ENCODE data around the gene THAP3.

DNA sequence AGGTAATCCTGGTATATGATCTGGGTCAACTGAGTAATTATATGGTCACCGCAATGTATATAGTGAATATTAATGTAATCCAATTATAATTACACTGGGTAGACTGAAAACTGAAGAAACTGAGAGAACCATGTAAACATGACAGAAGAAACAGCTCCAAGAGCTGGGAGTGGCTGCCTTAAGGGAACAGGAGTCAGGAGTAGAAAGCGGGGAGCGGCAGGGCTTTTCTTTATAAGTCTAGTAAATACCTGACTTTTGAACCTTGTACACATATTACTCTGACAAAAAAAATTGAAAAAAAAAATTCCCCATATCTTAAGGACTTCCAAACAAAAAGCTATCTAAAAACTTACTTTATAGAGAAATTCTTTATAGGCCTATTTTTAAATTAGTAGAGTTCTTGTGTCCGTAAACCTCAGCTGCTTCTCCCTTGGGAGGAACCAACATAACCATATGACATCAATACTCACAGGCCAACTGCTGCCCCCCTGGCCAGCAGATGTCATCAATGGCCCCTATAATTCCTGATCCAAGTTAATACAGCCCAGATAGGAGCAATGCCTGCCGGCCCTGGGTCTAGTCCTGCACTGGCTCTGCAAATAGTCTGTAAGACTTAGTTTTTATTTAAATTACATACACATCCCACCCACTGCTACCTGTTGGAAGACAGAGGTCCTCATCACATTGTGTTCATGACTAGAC is 33.8 kb downstream of the THAP3 start:
- TF ChIP-seq CTCF (conservative IDR thresholded peaks at IDR 0.05; ENCODE audit: low read length), result no peak
- TF ChIP-seq EZH2phosphoT487 (IDR thresholded peaks at IDR 0.05; ENCODE audit: borderline replicate concordance), result no peak
